BE2C (cell line): ENCODE measurements around the gene COX6A1.

Experiments
- DNase-seq: peaks from one replicate; pipeline ENCODE4 v3.0.0-alpha.2; 2020
- H3K27me3 ChIP-seq: fragments of 250-450 bp; sonication (Bioruptor Pico); 2 replicates; pipeline ENCODE4 v1.5.1; 2020; ENCODE audit warnings: mild to moderate bottlenecking
- H3K36me3 ChIP-seq: fragments of 250-450 bp; sonication (Bioruptor Pico); 2 replicates; pipeline ENCODE4 v1.5.1; 2020; ENCODE audit warnings: mild to moderate bottlenecking
- H3K4me1 ChIP-seq: fragments of 250-450 bp; sonication (Bioruptor Pico); 2 replicates; pipeline ENCODE4 v1.5.1; 2020
- H3K4me3 ChIP-seq: 2 replicates; pipeline ENCODE4 v1.5.1; 2011; ENCODE audit warnings: low read depth, low read length
- H3K9me3 ChIP-seq: fragments of 250-450 bp; sonication (Bioruptor Pico); 2 replicates; pipeline ENCODE4 v1.5.1; 2020
- CTCF ChIP-seq: IDR thresholded peaks from 2 replicates; pipeline ENCODE4 v1.5.1; 2012; ENCODE audit warnings: mild to moderate bottlenecking, low read depth, low read length

The COX6A1 gene

GRCh38 chr12:120421701-120422100 lies 16.2 kb upstream of the COX6A1 start:
- no peaks in the 10 kb centered on the region for H3K4me1 ChIP-seq
- DNase-seq, result no peak
- no peak overlapping the region for H3K4me3 ChIP-seq
- no peaks in the 10 kb centered on the region for H3K9me3 ChIP-seq
- H3K36me3 ChIP-seq, result no peaks in the 10 kb centered on the region
- no peak for TF ChIP-seq CTCF
- peaks cover 19% of the 10 kb centered on the region for H3K27me3 ChIP-seq

- no peak for DNase-seq
- H3K9me3 ChIP-seq, result no peaks in the 10 kb centered on the region
- H3K27me3 ChIP-seq, result peaks cover 17% of the 10 kb centered on the region
- no peak for TF ChIP-seq CTCF
- H3K4me1 ChIP-seq, result no peaks in the 10 kb centered on the region
- no peaks in the 10 kb centered on the region for H3K36me3 ChIP-seq
- no peak overlapping the region for H3K4me3 ChIP-seq
These were observed 14.9 kb upstream of the COX6A1 start for GRCh38 chr12:120422892-120423456.

GRCh38 chr12:120425797-120426196 lies 12.1 kb upstream of the COX6A1 start:
- H3K9me3 ChIP-seq, result no peaks in the 10 kb centered on the region
- no peak for TF ChIP-seq CTCF
- H3K27me3 ChIP-seq, result no peaks in the 10 kb centered on the region; the same call in 1 of the 2 replicates
- H3K36me3 ChIP-seq, result no peaks in the 10 kb centered on the region
- DNase-seq, result no peak
- no peak overlapping the region for H3K4me3 ChIP-seq
- no peaks in the 10 kb centered on the region for H3K4me1 ChIP-seq

GRCh38 chr12:120428597-120429229 lies 9.2 kb upstream of the COX6A1 start:
- no peaks in the 10 kb centered on the region for H3K36me3 ChIP-seq
- DNase-seq, result no peak
- H3K4me3 ChIP-seq, result no peak overlapping the region
- no peaks in the 10 kb centered on the region for H3K27me3 ChIP-seq
- TF ChIP-seq CTCF, result no peak
- no peaks in the 10 kb centered on the region for H3K9me3 ChIP-seq
- H3K4me1 ChIP-seq, result no peaks in the 10 kb centered on the region

- H3K4me3 ChIP-seq, result no peak overlapping the region
- H3K4me1 ChIP-seq, result no peaks in the 10 kb centered on the region
- no peaks in the 10 kb centered on the region for H3K36me3 ChIP-seq
- no peaks in the 10 kb centered on the region for H3K9me3 ChIP-seq
- no peak for DNase-seq
- H3K27me3 ChIP-seq, result no peaks in the 10 kb centered on the region
- no peak for TF ChIP-seq CTCF
These were observed 8.5 kb upstream of the COX6A1 start for GRCh38 chr12:120429368-120429767.

- TF ChIP-seq CTCF, result no peak
- DNase-seq, result no peak
- no peaks in the 10 kb centered on the region for H3K9me3 ChIP-seq
- H3K4me1 ChIP-seq, result no peaks in the 10 kb centered on the region
- 0 out of 2 replicates have a peak, but pooled peaks cover 4% of the 10 kb centered on the region for H3K27me3 ChIP-seq
- H3K4me3 ChIP-seq, result no peak overlapping the region
- H3K36me3 ChIP-seq, result no peaks in the 10 kb centered on the region
These were observed 5.0 kb upstream of the COX6A1 start for GRCh38 chr12:120432772-120433525.
